Pancreas (tissue), 10 donors: ENCODE data around the gene GRIPAP1. TPM values are rescaled to one million over a fixed set of nuclear protein-coding genes. Genes with fewer than 3 reads are reported as not detected.
A peak's percentile ranks its signal among the peaks of the same experiment; 100 is the strongest.

ENCODE experiments used
- ATAC-seq, 4 donors: fragments of 200-7000 bp; cut with Tn5 transposase; one replicate each; pipeline versions ENCODE4 v1.8.0 to v1.9.1; 2020; ENCODE audit warnings: mild to moderate bottlenecking in 4 of 4, moderate library complexity in 4 of 4
- DNase-seq, 6 donors: peaks; one replicate each; pipeline ENCODE4 v3.0.0-alpha.2; 2020
- FAIRE-seq: peaks from 2 replicates; lab custom pipeline; 2012; peaks lifted over from hg19 to GRCh38; lab: Jason Lieb, UNC
- H3K27ac ChIP-seq, 4 donors: fragments of 200-600 bp; sonication (generic); 1 replicate in 3 of 4; 2 replicates in 1 of 4; pipeline versions ENCODE4 v1.5.0 to v1.8.0; 2020
- H3K27me3 ChIP-seq, 4 donors: fragments of 200-600 bp; one replicate each; pipeline ENCODE4 v1.8.0; 2021
- H3K36me3 ChIP-seq, 3 donors: fragments of 200-600 bp; sonication (generic) in 1 of 3; one replicate each; pipeline versions ENCODE4 v1.5.0 to v1.8.0; 2020 to 2021
- H3K4me1 ChIP-seq, 3 donors: fragments of 200-600 bp; one replicate each; pipeline ENCODE4 v1.8.0; 2021
- H3K4me3 ChIP-seq, 4 donors: fragments of 200-600 bp; sonication (generic) in 2 of 4; one replicate each; pipeline versions ENCODE4 v1.5.0 to v1.8.0; 2020 to 2021
- H3K9me3 ChIP-seq, 4 donors: fragments of 200-600 bp; one replicate each; pipeline ENCODE4 v1.8.0; 2021
- CTCF ChIP-seq, 4 donors: fragments of 200-600 bp; sonication (generic) in 3 of 4; IDR thresholded peaks; one replicate each; pipeline versions ENCODE4 v1.5.0 to v1.8.0; 2021; ENCODE audit warnings: antibody characterized with exemption in 4 of 4
- WGBS, 2 donors: extraction: QIAGEN DNeasy Blood & Tissue Kit; methylation state at CpG; one replicate each; pipeline ENCODE4 v1.1.7; 2013; 5-methylcytosine and 5-hydroxymethylcytosine counted together
- intact Hi-C, 3 donors: fragments of 100-400 bp; cut with DNase I; formaldehyde crosslinking; loops; one replicate each; pipeline versions ENCODE4 v1.11.1 to v1.14.2; 2022
- polyA plus RNA-seq, 2 donors: library from polyadenylated mRNA; stranded (reverse); fragments of 200-250 nt; gene quantifications; one replicate each; pipeline ENCODE4 v1.2.3, GENCODE V29; 2013
- total RNA-seq, 6 donors: library from RNA; stranded (reverse); fragmentation: NEBNext Ultra II Directional in 4 of 6; extraction: Animal tissue kit (Norgen Biotek cat#: 25700) in 4 of 6; gene quantifications; one replicate each; pipeline versions ENCODE4 v1.2.1 to v1.2.4, GENCODE V29; 2021 to 2023
- donor health status: healthy with polysubstance abuse.
- donor health status: DM: no; HTN: no; CAD: no; lungs with moderate emphysema.
- donor health status: DM: no; HTN: no; CAD: no.
- donor health status: control.
- donor health status: control.
- donor health status: Bipolar disorder and iron deficiency.
- donor health status: DM: yes; HTN: yes; CAD: no.
- donor health status: DM: no; HTN: no; CAD: no.
- donor health status: DM: no; HTN: no; CAD: no.
- donor health status: DM: yes; HTN: yes; CAD: no.

The GRIPAP1 gene
- total and polyA plus RNA-seq, 8 donors = 12.5 to 32.7 (median 18.4) TPM

DNA sequence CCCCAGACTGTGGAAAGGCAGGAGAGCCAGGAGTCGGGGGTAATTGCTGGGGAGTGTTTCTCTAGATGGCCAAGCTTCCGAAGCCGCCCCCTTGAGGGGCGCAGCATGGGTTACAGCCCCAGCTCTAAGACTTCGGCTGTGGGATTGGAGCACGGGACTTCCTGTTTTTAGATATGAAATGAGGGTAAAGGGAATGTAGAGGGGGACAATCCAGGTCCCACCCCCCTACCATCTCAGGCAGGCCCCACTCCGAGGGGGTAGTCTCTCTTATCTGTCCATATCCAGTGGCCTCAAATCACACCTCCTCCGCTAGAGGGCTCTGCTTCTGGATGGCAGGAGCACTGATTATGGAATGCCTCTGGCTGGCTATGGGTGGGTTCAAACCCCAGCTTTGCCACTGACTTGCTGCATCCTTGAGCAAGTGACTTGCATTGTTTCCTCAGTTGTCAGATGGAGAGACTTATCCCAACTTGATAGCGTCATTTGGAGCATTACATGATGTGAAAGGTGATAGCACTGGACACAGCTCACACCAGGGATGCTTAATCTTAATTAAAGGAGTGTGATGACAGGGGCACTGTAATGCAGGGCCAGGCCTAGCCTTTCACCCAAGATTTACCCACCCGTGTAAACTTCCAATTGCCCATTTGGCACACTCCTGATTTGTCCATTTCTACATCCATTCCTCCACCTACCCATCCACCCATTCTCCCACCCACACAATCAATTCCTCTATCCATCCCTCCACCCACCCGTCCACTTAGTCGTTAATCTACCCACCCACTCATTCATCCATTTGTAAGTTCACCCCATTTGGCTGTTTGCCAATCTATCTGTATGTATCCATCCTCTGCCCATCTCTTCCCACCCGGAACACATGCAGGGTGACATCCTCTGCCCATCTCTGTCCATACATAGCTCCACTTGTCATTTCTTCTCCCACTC is 29.6 kb downstream of the GRIPAP1 start:
- H3K9me3 ChIP-seq = no peaks in the 10 kb centered on the region
- intact Hi-C loops = loop anchor here in 1 of 3 donors (5.0 kb wide), 1 partner anchor 65 kb away; no protein-coding TSS in a partner anchor
- H3K4me3 ChIP-seq = peak overlapping the region in 2 of 4 donors; percentile 5 to 23
- DNase-seq (peak in 2 of 6 donors; percentile 22 to 47), FAIRE-seq (no peak), ATAC-seq (peak in 3 of 4 donors; percentile 66 to 78 (median 76))
- H3K27me3 ChIP-seq = no peaks in the 10 kb centered on the region
- WGBS, 2 donors = 12 to 23% methylated on average over 13 of the region's 13 CpGs
- peak in 3 of 4 donors; percentile 22 to 37 (median 26) for TF ChIP-seq CTCF (IDR thresholded peaks at IDR 0.05)
- no peak overlapping the region for H3K27ac ChIP-seq
- H3K36me3 ChIP-seq = no peaks in the 10 kb centered on the region
- H3K4me1 ChIP-seq = no peaks in the 10 kb centered on the region

DNA sequence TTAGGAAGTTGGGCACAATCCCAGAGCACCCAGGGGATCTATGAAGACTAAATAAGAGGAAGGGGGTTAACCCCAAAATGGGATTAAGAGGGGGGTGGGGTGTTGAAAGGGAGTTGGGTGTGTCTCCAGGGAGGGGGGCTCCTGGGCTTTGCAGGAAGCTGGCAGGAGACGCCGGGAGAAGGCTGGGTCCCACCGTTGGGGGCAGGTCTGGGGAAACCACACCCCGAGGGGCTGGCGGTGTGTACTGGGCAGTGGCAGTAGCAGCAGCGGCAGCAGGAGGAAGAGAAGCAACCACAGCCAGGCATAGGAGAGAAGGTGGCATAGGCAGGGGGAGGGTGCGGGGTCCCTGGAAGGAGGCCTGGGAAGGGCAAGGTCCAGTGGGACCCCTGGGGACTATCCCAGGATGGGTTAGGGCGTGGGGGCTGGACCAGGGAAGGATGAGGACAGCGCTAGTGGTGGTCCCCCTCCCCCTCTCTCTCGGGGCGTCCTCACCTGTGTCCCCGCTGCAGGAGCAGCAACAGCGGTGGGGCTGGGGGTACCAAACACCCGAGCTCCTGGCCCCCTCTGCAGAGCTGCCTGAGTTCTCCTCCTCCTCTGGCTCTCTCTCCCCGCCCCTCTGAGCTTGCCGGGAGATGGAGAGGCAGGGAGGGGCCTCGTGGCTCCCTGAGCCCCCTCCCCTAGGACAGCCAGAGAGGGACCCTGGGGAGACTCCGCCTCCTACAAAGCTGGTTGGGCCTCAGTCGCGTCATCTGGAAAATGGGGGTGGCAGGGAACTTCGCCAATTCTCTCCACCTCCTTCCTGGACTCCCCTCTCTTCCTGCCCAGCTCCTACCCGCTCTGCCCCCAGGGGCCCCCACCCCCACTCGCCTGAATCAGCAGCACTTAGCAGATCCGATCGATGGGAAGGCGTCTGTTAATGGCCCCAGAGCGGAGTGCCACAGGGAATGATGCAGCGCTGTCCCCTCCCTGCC is 30.5 kb downstream of the GRIPAP1 start, which contains the start of gene KCND1:
KCND1 (minus strand) TSS at position 596 of the 971 bp plus-strand sequence. CDS start 1,573 bp downstream, outside the sequence.
- intact Hi-C loops = loop anchor here in 1 of 3 donors (5.0 kb wide), 1 partner anchor 66 kb away; no protein-coding TSS in a partner anchor
- 4 to 32% methylated on average over 19 to 27 of the region's 28 CpGs for WGBS, 2 donors
- Histone ChIP-seq H3K27me3 (no peaks in the 10 kb centered on the region), H3K4me1 (no peaks in the 10 kb centered on the region), H3K9me3 (no peaks in the 10 kb centered on the region), H3K4me3 (peak within 1 kb of the TSS in 2 of 4 donors; percentile 11 to 23), H3K27ac (peak within 1 kb of the TSS in 1 of 4 donors; percentile 17), H3K36me3 (no peaks in the 10 kb centered on the region)
- peak in 3 of 6 donors; percentile 23 to 41 (median 32) for DNase-seq
- FAIRE-seq = no peak
- TF ChIP-seq CTCF (IDR thresholded peaks at IDR 0.05) = no peak
- peak; percentile 39 to 70 (median 62) for ATAC-seq

- intact Hi-C loops = no loop called here
- H3K36me3 ChIP-seq = no peaks in the 10 kb centered on the region
- WGBS, 2 donors = 84 to 85% methylated on average over 28 of the region's 28 CpGs
- no peak overlapping the region for H3K4me3 ChIP-seq
- no peaks in the 10 kb centered on the region for H3K27me3 ChIP-seq
- no peak for ATAC-seq
- no peak for DNase-seq
- no peaks in the 10 kb centered on the region for H3K9me3 ChIP-seq
- TF ChIP-seq CTCF (IDR thresholded peaks at IDR 0.05) = no peak
- no peak for FAIRE-seq
- H3K4me1 ChIP-seq = no peaks in the 10 kb centered on the region
- no peak overlapping the region for H3K27ac ChIP-seq
These were observed 32.6 kb downstream of the GRIPAP1 start for GRCh38 chrX:48969471-48969870.

GRCh38 chrX:48968377-48968776 is 33.7 kb downstream of the GRIPAP1 start:
- DNase-seq (no peak), ATAC-seq (no peak), FAIRE-seq (no peak)
- intact Hi-C loops = no loop called here
- Histone ChIP-seq H3K4me1 (no peaks in the 10 kb centered on the region), H3K36me3 (no peaks in the 10 kb centered on the region), H3K9me3 (no peaks in the 10 kb centered on the region), H3K27ac (no peak overlapping the region), H3K4me3 (no peak overlapping the region), H3K27me3 (no peaks in the 10 kb centered on the region)
- no peak for TF ChIP-seq CTCF (IDR thresholded peaks at IDR 0.05)
- 36 to 50% methylated on average over 1 of the region's 1 CpG for WGBS, 2 donors
